ENCODE results near the gene IRX3. TPM values are rescaled to one million over a fixed set of nuclear protein-coding genes. Genes with fewer than 3 reads are reported as not detected.

The IRX3 gene
- total and polyA plus RNA-seq, 2 of the 8 experiments (the other 6 are each of a cell fraction or from before 2014, with no cell fraction given) = 0.50 to 1.6 TPM

- H4K20me1 ChIP-seq (replicated peaks in 1 of 2; ENCODE audit: control insufficient read depth in 1 of 2, insufficient read depth in 2 of 2, low read length in 2 of 2) = no peaks in the 10 kb centered on the region
- no peak overlapping the region for H4K91ac ChIP-seq (replicated peaks; ENCODE audit: insufficient read length, low read length)
- H4K8ac ChIP-seq (ENCODE audit: extremely low read depth, insufficient read depth, low read length) = no peak overlapping the region; the same call in 1 of the 2 replicates
- H3K36me3 ChIP-seq (ENCODE audit: control insufficient read depth in 2 of 4, insufficient read depth in 4 of 4, low read length in 3 of 4) = no peaks in the 10 kb centered on the region
- no peaks in the 10 kb centered on the region for H3K79me2 ChIP-seq (ENCODE audit: control insufficient read depth in 1 of 2, insufficient read depth in 2 of 2, low read length in 2 of 2)
- H2BK20ac ChIP-seq (ENCODE audit: low read length) = no peak overlapping the region
- no peaks in the 10 kb centered on the region for H3K9me3 ChIP-seq (ENCODE audit: insufficient read depth in 2 of 2, low read depth in 1 of 2, low read length in 1 of 2)
- no peaks in the 10 kb centered on the region; a peak in 1 of 7 replicates for H3K27me3 ChIP-seq (replicated peaks in 1 of 4; ENCODE audit: control insufficient read depth in 3 of 4, extremely low read depth in 1 of 4, insufficient read depth in 3 of 4, low read length in 3 of 4)
- ChIA-PET POLR2A (ENCODE audit: partially characterized antibody) (no interaction called here), CTCF (ENCODE audit: partially characterized antibody) (interaction anchor here (0.5 to 2.4 kb wide), 3 partner anchors 14 to 485 kb away, joined by 3 to 7 read pairs (median 3); no protein-coding TSS in a partner anchor)
- no peak overlapping the region for H2AK5ac ChIP-seq (ENCODE audit: low read depth, low read length)
- no peak overlapping the region for H3K14ac ChIP-seq (ENCODE audit: insufficient read length)
- no peak overlapping the region for H2BK120ac ChIP-seq (replicated peaks; ENCODE audit: low read depth, low read length)
- H3K23ac ChIP-seq (ENCODE audit: insufficient read length) = no peak overlapping the region
- WGBS, 2 experiments (ENCODE audit: extremely low coverage in 1 of 2, insufficient coverage in 1 of 2, insufficient read length in 1 of 2, insufficient replicate concordance in 2 of 2, low coverage in 1 of 2, low lambda C conversion rate in 2 of 2, missing lambda C conversion rate in 1 of 2) = 89% methylated on average over 7 of the region's 7 CpGs; no CpG with 5 or more reads in 1 of the 2 experiments
- H2BK15ac ChIP-seq (ENCODE audit: low read length) = no peak overlapping the region
- no peak overlapping the region for H3K4ac ChIP-seq (replicated peaks; ENCODE audit: insufficient read length, low read depth, low read length)
- no peak overlapping the region for H3K27ac ChIP-seq (ENCODE audit: low read depth, low read length)
- H3K4me1 ChIP-seq (replicated peaks in 1 of 4; ENCODE audit: control insufficient read depth in 3 of 4, insufficient read depth in 4 of 4, low read length in 3 of 4) = no peaks in the 10 kb centered on the region
- H2BK5ac ChIP-seq (ENCODE audit: low read depth, low read length) = no peak overlapping the region
- no peak overlapping the region for H3K9ac ChIP-seq (replicated peaks in 1 of 4; ENCODE audit: extremely low read depth in 1 of 4, low read depth in 3 of 4, low read length in 3 of 4)
- H4K5ac ChIP-seq (ENCODE audit: insufficient read length, low read depth, low read length) = no peak overlapping the region
- H3K23me2 ChIP-seq (ENCODE audit: low read depth, low read length) = no peaks in the 10 kb centered on the region
- no peak overlapping the region for H3K4me2 ChIP-seq (ENCODE audit: insufficient read depth in 1 of 2, low read depth in 2 of 2, low read length in 2 of 2)
- no peak overlapping the region for H2BK12ac ChIP-seq (ENCODE audit: low read depth, low read length)
- no peak overlapping the region for H3K56ac ChIP-seq (replicated peaks; ENCODE audit: insufficient read length, low read depth, low read length)
- 0 out of 2 replicates have a peak overlapping the region, but pooled peaks have one; percentile 47 for H2AFZ ChIP-seq (ENCODE audit: low read length)
- no peaks in the 10 kb centered on the region for H3K79me1 ChIP-seq (ENCODE audit: low read depth, low read length)
- no peak for FAIRE-seq
- no peak for DNase-seq (ENCODE audit: low read depth in 1 of 2, low spot score in 2 of 2)
- no peak overlapping the region for H3K4me3 ChIP-seq (ENCODE audit: extremely low read depth in 1 of 4, insufficient read depth in 2 of 4, low read depth in 3 of 4, low read length in 4 of 4)
- H3K18ac ChIP-seq (ENCODE audit: extremely low read depth, low read length) = no peak overlapping the region
- TF ChIP-seq SRF (IDR thresholded peaks at IDR 0.05; ENCODE audit: low read depth, low read length) (no peak), KDM4A (IDR thresholded peaks at IDR 0.05; ENCODE audit: low read depth, low read length, severe bottlenecking) (no peak), SP4 (IDR thresholded peaks at IDR 0.05; ENCODE audit: low read length) (no peak), RBBP5 (IDR thresholded peaks at IDR 0.05; ENCODE audit: borderline replicate concordance, low read depth, low read length) (no peak), NANOG (IDR thresholded peaks at IDR 0.05; ENCODE audit: insufficient read depth, low read depth, low read length, poor library complexity, severe bottlenecking) (no peak), EP300 (IDR thresholded peaks at IDR 0.05; ENCODE audit: borderline replicate concordance in 1 of 2, low read depth in 2 of 2, low read length in 2 of 2) (no peak), GABPA (IDR thresholded peaks at IDR 0.05; ENCODE audit: borderline replicate concordance, insufficient read depth, low read length) (no peak), BRCA1 (IDR thresholded peaks at IDR 0.05; ENCODE audit: low read depth, low read length) (no peak), HDAC2 (IDR thresholded peaks at IDR 0.05; ENCODE audit: borderline replicate concordance in 1 of 2, low read depth in 2 of 2, low read length in 2 of 2) (no peak), SIN3A (conservative IDR thresholded peaks at IDR 0.05 in 1 of 2, IDR thresholded peaks at IDR 0.05 in 1 of 2; ENCODE audit: low read depth in 1 of 2, low read length in 2 of 2) (no peak), TCF12 (IDR thresholded peaks at IDR 0.05; ENCODE audit: low read depth, low read length) (no peak), HDAC6 (IDR thresholded peaks at IDR 0.05; ENCODE audit: low read depth, low read length) (no peak)
Measured at GRCh38 chr16:54268340-54268739, 18.2 kb downstream of the IRX3 start.

Measured in H1 (cell line).